ENCODE data around the gene ZBTB47. TPM values are rescaled to one million over a fixed set of nuclear protein-coding genes. Genes with fewer than 3 reads are reported as not detected.

The ZBTB47 gene
- total RNA-seq: 22.1 TPM

GRCh38 chr3:42653560-42654330 is at the start of gene ZBTB47:
Gene ZBTB47 (plus strand): TSS chr3:42653697. CDS start chr3:42658356, 4,659 bp downstream.
- DNase-seq: no peak

DNA sequence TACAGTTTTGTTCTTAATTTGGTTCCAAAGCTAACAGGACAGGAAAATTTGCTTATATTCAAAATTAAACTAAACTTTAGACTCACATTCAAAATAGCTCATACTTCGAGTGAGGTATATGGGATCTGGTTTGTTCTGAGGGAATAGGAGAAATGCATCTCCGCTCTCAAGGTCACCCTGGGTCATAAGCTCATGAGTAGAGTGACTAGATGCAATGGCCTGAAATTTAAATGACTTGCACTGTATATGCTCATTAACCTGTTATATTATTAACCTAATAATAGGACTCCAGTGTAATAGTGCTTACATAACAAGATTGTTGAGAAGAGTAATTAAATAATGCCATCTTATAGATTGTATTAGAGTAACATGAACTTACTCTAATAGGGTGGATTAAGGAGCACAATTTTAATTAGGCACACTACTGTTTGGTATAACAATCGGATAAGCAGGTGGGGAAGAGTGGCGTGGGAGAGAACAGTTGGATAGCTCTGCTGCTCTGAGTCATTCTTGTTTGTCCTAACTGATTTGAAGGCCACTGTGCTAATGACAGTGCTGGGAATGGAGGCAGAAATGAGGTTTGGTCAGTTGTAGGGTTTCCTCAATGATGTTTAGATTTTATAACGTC is 47.8 kb upstream of the ZBTB47 start:
- DNase-seq: no peak

GRCh38 chr3:42608581-42608980 is 44.9 kb upstream of the ZBTB47 start:
- DNase-seq: no peak

- no peak for DNase-seq
Observed at GRCh38 chr3:42610976-42611375, 42.5 kb upstream of the ZBTB47 start.

- no peak for DNase-seq
Observed at GRCh38 chr3:42612217-42612616, 41.3 kb upstream of the ZBTB47 start.

GRCh38 chr3:42612928-42613327 is 40.6 kb upstream of the ZBTB47 start:
- DNase-seq: no peak

GRCh38 chr3:42613462-42613861 is 40.0 kb upstream of the ZBTB47 start:
- no peak for DNase-seq

GRCh38 chr3:42631620-42632019 is 21.9 kb upstream of the ZBTB47 start:
- no peak for DNase-seq

- no peak for DNase-seq
Observed at GRCh38 chr3:42632146-42632545, 21.4 kb upstream of the ZBTB47 start.

GRCh38 chr3:42633544-42633943 is 20.0 kb upstream of the ZBTB47 start:
- DNase-seq: no peak

- DNase-seq: no peak
Observed at GRCh38 chr3:42635111-42635510, 18.4 kb upstream of the ZBTB47 start.

- no peak for DNase-seq
Observed at GRCh38 chr3:42637001-42637400, 16.5 kb upstream of the ZBTB47 start.

GRCh38 chr3:42638339-42638842 is 15.1 kb upstream of the ZBTB47 start:
- DNase-seq: no peak

DNA sequence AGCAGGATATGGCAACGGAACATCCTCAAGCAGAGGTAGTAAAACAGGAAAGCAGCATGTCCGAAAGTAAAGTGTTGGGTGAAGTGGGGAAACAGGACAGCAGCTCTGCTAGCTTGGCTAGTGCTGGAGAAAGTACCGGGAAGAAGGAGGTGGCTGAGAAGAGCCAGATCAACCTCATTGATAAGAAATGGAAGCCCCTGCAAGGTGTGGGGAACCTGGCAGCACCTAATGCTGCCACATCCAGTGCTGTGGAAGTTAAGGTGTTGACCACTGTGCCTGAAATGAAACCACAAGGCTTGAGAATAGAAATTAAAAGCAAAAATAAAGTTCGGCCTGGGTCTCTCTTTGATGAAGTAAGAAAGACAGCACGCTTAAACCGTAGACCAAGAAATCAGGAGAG is 14.3 kb upstream of the ZBTB47 start:
- no peak for DNase-seq

- DNase-seq: no peak
Observed at GRCh38 chr3:42640129-42640528, 13.4 kb upstream of the ZBTB47 start.

DNA sequence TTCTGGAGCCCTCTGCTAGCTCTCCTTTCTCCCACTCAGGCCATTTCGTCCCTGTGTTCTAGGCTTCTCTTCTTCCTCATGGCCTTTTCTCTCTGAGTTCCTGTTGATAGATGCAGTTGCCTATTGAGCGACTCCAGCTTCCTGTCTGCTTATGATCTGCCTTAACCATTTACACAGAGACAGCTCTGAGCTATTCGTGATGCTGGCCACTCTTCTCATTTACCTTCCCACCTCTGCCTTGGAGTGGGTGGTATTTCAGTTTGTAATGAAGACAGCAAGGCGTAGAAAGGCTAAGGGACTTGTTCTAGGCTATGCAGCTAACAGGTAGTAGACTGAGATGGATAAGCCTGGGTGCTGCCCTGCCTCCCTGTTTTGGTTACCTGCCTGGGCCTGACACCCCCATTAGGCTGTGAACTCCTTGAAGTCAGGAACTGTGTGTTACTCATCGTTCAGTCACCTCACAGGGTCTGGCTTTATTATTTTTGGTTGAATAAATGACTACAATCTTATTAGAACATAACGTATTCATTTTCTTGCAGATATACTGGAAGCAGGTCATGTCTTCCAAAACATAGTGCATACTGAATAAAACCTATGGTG is 12.6 kb upstream of the ZBTB47 start:
- no peak for DNase-seq

DNA sequence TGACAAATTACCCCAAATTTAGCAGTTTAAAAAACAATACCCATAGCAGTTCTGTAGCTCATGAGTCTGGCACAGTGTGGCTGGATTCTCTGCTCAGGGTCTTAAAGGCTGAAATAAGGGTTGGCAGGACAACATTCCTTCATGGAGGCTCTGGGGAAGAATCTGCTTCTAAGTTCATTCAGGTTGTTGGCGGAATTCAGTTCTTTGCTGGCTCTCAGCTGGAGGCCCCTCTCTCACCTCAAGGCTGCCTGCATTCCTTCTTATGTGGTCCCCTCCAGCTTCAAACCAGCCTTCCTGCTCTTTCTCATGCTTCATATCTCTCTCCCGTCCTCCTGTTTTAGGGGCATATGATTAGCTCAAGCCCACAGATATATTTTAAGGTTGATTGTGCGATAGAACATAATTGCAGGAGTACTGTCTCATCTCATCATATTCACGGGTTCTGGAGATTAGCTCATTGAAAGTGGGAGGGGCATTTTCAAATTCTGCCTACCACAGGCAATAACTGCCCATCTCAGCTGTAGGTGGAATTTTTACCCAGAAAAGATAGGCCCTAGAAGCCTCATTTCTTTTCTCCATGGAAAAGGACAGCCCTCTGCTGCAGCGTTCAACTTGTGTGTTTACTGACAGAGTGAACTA is 5.6 kb upstream of the ZBTB47 start:
- DNase-seq: no peak

- no peak for DNase-seq
Observed at GRCh38 chr3:42649006-42649405, 4.5 kb upstream of the ZBTB47 start.

GRCh38 chr3:42649783-42650182 is 3.7 kb upstream of the ZBTB47 start:
- DNase-seq: no peak

DNA sequence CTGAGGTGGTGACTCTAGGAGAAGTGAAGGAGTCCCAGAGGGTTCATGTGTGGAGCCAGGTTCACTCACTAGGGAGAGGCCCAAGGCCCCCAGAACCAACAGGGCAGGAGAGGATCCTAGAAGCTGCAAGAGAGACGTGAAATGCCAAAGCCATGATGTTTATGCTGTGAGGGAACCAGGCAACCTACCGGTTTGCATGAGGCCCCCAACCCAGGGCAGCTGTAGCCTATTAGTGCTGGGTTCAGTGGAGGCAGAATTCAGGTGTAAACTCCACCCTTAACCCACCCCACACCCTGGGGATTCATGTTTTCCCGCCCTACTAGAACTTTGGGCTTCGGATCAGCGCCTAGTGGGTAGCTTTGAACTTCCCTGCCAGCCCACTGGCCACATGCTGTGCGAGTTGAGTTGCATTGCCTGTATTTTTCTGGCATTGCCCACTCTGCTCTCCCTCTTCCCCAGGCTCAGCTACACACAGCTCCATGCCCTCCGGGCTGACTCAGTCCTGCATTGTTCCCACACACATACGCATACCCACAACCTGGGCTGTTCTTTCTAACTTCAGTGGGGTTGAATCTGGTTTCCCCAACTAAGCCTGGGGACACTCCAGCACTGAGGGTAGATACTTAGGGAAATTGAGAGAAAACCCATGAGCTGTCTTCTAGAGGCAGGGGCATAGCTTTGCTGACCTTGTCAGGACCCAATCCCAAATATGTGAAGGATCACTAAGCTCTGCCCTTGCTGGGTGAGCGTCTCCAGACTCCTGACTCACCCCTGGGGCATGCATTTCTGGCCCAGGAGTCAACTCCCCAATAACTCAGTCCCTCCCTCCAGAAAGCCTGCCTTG is 2.0 kb upstream of the ZBTB47 start:
- DNase-seq: no peak

- DNase-seq: no peak
Observed at GRCh38 chr3:42652251-42652610, 1.3 kb upstream of the ZBTB47 start.

Measured in occipital lobe (tissue), 2 donors.